ENCODE data around the gene NPC2.

- TF ChIP-seq POLR2A (IDR thresholded peaks at IDR 0.05; ENCODE audit: low read length) (no peak), GATA1 (IDR thresholded peaks at IDR 0.05; ENCODE audit: low read depth, low read length) (no peak)
These were observed 35.8 kb upstream of the NPC2 start for GRCh38 chr14:74528886-74529285.

Measured in erythroblast (primary cell).